ENCODE measurements around the gene PPP1R9B.

- TF ChIP-seq CTCF (IDR thresholded peaks at IDR 0.05; ENCODE audit: low read depth, low read length) = peak; percentile 86
- TF ChIP-seq EZH2phosphoT487 (IDR thresholded peaks at IDR 0.05; ENCODE audit: low read depth) = no peak
These were observed 10.8 kb upstream of the PPP1R9B start for GRCh38 chr17:50161023-50161910.

Measured in OCI-LY3 (cell line).